Measurements from ENCODE around the gene ITGAX. TPM values are rescaled to one million over a fixed set of nuclear protein-coding genes. Genes with fewer than 3 reads are reported as not detected.

ITGAX gene
- total and polyA plus RNA-seq, 10 of the 15 experiments (the other 5 are each of a cell fraction or from before 2014, with no cell fraction given): 1.6 to 37.9 (median 17.9) TPM

DNA sequence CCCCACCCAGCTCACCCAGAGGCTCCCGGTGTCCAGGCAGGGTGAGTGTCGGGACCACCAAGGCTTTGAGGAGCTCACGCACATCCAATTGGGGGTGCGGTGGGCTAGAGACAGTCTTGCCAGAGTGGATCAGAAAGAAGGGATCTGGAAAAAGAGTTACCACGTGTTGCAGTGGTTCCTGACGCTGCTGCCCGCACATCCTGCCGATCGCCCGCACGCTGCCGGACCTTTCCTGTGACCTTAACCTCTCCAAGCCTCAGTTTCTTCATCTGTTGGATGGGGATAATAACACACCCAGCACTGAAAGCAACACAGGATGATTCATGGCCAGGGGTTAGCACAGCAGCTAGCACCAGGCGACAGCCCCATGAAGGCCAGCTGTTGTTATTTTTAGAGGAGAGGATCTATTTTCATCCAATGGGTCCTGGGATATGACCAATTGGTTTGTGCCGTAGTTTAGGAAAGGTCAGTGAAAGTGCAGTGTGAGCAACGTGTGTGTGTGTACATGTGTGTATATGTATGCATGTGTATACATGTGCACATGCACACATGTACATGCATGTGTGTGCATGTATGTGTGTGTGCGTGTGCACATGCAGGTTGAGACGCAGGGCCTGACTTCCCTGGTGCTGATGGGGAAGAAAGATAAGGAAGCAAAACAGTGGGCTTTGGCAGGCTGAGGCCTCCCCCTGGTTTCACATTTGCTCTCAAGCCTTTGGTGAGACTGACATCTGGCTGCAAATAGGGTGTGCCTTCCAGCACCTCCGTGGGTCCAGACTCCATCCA lies 2.5 kb downstream of the ITGAX start (continued):
- TF ChIP-seq E2F8 (IDR thresholded peaks at IDR 0.05; ENCODE audit: low read depth, partially characterized antibody) (no peak), DPF2 (IDR thresholded peaks at IDR 0.05) (no peak), JUNB (IDR thresholded peaks at IDR 0.05) (no peak), PAX8 (IDR thresholded peaks at IDR 0.05) (peak; percentile 44; the same call in 1 of the 2 replicates), POLR2A (IDR thresholded peaks at IDR 0.05; ENCODE audit: low read depth, low read length) (no peak), SIX5 (IDR thresholded peaks at IDR 0.05; ENCODE audit: low read depth, low read length, severe bottlenecking) (no peak), YY1 (IDR thresholded peaks at IDR 0.05; ENCODE audit: low read depth, low read length) (no peak), ZBTB11 (CRISPR knock-in tag; IDR thresholded peaks at IDR 0.05) (no peak), EP300 (IDR thresholded peaks at IDR 0.05; ENCODE audit: borderline replicate concordance in 1 of 2, control insufficient read depth in 1 of 2, low read depth in 2 of 2, low read length in 2 of 2) (no peak), IKZF2 (IDR thresholded peaks at IDR 0.05) (peak; percentile 19 to 28; a peak in 1 of 4 replicates), EED (IDR thresholded peaks at IDR 0.05; ENCODE audit: low read depth) (peak; percentile 31; the same call in 1 of the 2 replicates), RAD21 (IDR thresholded peaks at IDR 0.05; ENCODE audit: insufficient read depth, low read depth, low read length) (peak; percentile 54)

Measured in GM12878 (cell line).